ENCODE data around the gene PCBP2. TPM values are rescaled to one million over a fixed set of nuclear protein-coding genes. Genes with fewer than 3 reads are reported as not detected.

Gene PCBP2
- total RNA-seq, 1 donor from 2014 or later, result 299 TPM

DNA sequence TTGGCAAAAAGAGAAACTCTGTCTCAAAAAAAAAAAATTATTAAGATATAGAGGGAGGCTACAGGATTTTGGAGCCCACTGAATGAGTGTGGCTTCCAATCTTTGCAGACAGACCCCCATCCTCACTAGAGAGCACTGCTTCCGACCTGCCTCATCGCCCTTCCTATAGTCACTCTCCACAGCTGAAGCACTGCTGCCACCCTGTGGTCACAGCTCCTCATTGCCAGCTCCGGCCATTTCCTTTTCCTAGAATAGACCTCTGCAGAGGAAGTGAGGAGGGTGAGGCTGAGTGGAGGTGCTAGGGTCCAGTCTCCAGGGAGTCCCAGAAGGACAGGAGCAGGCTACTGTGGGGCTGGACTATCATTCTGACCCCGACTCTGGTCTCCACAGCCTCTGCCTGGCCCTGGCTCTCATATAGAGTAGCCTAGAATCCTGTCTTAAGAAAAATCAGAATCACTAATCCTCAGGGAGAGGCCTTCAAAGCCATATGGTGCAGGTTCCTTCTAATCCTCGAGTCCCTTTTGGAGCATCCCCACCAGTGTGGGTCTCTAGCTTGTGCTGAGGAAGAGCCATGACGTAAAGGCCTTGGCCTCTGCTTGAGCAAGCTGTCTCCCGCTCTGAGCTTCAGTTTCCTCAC is 56.8 kb downstream of the PCBP2 start:
- peak; percentile 81 to 85 for DNase-seq (ENCODE audit: low read depth in 2 of 2)

DNA sequence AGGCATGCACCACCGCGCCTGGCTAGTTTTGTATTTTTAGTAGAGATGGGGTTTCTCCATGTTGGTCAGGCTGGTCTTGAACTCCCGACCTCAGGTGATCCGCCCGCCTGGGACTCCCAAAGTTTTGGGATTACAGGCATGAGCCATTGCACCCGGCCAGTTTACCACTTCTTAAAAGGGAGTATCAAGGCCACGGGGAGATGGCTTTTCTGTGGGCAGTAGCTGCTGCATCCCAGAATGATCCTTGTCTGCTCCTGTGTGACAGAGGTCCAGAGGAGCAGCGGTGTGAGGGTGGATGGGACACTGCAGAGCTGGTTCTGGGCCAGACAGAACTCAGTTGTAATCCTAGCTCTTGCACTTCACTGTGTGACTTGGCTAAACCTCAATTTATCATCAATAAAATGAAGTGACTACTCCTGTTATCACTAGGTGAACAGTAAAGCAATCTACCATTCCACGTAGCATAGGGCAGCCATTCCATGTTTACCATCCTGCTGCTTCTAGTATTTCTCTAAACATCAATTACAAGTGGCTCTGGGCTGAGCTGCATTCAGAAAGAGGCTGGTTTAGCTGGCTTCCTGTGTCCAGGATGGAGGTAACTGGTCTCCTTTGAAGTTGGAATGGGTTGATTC is 58.4 kb downstream of the PCBP2 start:
- DNase-seq (ENCODE audit: low read depth in 2 of 2), result no peak

DNA sequence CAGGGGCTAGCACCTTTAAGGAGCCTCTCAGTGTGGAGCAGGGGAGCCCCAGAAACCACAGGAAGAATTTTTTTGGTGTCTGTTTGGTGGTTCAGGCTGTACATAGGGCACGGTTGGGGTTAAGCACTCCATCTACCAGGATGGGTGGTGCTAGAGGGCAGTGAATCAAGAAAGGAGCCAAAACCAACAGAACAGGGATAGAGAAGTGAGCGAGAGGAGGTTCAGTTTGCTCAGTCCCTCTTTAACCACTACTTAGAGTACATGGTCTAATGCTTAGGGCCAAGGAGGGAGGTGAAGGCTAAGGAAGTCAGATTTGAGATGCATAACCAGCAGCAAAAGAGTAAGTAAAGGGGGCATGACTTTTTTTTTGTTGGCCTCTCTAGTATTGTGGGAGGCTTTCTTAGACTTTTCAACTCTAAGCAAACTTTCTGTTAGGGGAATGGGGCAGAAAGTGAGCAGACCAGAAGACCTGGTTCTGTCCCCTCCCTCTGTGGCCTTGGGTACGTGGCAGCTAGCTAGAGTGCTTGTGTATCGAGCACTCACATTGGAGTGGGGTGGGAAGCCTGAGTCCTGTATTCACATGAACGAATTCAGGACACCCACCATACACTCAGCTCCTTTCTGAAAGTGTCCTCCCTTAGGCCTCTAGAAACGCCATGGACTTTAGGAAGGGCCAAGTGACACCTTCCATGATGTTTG is 62.0 kb downstream of the PCBP2 start:
- no peak for DNase-seq (ENCODE audit: low read depth in 2 of 2)

DNA sequence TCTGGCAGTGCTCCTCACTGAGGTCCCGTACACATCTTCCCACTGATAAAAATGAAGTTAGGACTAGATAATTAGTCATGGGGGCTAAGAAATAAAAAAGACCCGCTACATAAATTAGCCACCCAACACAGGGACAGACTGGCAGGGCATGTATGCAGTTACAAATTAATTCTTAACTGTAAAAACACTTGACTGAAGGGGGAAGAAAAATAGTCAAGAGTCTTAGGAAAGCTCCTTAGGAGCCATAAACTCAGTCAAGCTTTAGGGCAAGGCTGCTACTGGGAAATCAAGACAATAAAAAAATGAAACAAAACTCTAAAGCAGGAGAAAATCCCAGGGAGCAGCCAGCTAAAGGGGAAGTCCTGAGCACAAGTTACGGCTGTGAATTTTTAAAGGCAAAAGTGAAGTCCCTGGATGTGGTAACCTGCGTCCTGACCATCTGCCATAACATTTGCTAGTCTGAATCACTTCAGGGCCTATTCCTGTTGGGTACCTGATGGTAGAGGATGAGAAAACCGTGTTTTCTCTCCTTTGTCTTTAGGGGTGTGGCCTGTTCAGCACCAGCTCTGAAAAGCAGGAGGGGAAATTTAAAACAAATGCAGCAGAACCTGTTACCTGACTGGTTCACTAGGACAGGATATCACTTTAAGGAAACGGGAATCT is 62.9 kb downstream of the PCBP2 start:
- DNase-seq (ENCODE audit: low read depth in 2 of 2), result no peak

DNA sequence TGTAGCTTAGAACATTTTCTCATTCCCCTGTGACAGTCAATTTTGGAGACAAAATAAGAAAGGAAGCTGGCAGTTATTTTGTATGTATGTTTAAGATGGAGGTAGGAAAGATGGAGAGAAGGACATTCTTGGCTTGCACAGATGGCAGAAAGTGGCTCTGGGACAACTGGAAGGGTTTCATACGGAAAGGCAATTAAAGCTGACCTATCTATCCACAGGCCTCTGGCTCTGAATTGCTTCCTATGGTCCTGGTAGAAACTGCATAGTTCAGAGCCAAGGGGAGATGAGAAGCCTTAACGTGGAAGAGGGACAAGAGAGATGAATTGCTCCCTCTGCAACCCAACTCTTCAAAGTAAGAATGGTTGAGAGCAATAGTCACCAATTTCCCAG is 63.4 kb downstream of the PCBP2 start:
- no peak for DNase-seq (ENCODE audit: low read depth in 2 of 2)

DNA sequence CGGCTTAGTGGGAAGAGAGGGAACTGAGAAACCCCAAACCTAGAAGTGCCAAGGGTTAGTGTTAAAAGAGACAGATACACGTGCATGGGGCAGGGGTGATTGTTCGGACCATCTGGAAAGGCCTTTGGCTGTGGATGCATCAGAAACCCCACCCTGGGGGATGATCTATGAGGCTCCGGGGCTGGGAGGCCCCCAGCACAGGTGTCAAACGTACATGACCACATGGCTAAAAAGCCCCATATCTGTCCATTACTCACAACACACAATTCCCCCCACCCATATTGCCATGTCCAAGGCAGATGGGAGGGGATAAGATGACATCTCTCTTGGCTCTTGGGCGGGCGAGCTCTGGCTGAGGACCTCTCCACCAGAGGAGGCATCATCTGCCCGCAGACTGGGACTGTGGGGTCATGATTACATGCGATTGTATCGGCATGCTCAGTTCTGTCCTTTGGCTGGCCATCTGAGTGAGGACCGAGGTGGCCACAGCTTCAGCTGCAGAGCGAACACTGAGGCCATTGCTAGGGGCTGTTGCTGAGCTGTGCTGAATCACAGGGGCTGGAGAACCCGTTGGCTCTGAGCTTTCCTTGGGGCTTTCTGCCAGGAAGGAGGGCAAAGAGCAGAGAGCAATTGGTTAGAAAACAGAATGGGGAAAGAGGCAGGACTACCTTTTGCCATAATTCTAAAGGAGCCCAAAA is 65.0 kb downstream of the PCBP2 start:
- no peak for DNase-seq (ENCODE audit: low read depth in 2 of 2)

DNA sequence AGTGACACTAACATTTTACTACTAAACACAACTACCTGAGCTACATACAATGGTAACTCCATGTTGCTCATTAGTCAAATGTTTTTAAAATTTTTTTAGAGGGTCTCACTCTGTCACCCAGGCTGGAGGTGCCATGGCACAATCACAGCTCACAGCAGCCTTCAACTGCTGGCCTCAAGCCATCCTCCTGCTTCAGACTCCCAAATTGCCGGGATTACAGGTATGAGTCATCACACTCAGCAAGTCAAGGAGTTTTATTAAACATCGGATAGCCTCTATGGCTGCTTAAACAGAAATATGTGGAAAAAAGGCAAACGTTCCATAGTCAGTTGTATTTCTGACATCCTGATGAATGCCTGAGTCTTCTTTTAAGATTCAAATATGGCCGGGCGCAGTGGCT is 66.5 kb downstream of the PCBP2 start:
- no peak for DNase-seq (ENCODE audit: low read depth in 2 of 2)

DNA sequence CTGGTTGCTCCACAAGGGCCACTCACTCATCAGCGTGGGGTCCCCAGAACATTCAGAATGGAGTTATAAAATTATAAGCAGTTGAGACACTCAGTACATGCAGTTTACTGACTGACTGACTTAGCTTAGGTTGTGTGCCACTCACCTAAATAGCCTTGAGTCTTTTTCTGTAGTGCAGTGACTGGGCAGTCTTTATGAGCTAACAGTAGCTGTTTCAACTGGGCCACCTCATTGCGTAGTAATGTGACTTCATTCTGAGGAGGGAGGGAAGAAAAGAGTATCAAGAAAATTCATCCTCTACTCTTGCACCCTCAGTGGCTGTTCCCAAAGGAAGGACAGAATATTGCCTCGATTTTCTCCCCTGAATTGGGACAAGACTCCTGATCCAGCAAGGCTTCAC is 71.2 kb downstream of the PCBP2 start:
- DNase-seq (ENCODE audit: low read depth in 2 of 2), result no peak

DNA sequence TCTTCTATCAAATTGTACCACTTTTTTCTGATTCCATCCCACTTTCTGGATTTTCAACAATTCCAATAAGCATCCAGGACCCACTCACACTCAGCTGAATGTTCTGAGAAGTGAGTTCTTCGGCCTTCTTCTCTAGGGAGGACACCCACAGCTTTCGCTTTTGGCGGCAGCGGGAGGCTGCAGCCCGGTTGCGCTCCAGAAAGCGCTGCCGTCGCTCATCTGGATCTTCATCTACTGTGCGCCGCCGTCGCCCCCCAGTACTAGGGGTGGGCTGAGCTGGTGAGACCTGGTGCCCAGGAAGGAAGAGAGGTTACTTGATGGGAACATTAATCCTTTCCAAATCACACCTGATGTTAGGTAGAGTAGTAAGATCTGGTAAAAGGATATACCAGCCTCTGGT is 72.6 kb downstream of the PCBP2 start:
- DNase-seq (ENCODE audit: low read depth in 2 of 2), result no peak

DNA sequence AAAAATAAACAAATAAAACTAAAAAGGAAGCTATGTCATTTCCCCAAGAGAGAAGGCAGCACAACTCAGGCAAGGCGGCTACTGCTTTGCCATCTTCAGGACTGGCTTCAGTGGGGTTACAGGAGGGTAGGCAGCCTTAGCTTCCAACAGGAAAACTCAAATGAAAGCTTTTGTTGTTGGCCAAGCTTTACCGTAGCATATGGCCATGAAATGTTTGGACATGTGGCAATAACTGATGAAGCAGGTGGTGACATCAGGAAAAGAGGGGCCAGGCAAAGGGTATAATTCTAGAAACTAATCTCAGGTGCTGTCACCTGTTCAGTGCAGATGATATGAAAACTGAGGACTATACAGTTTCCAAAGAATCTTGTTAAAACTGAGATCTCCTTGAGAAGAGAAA is 78.2 kb downstream of the PCBP2 start:
- no peak for DNase-seq (ENCODE audit: low read depth in 2 of 2)

Other genes with a start within 250 kb of the PCBP2 start
- not detected in 2 replicates for gene ITGB7, start 244.9 kb upstream of the PCBP2 start, total RNA-seq
- gene RARG, start 219.9 kb upstream of the PCBP2 start, total RNA-seq, result 5.2 and 10.9 TPM in 2 replicates
- gene ESPL1, start 183.8 kb upstream of the PCBP2 start, total RNA-seq, result 0.99 and 3.7 TPM in 2 replicates
- 412 and 577 TPM in 2 replicates for gene PFDN5, start 156.6 kb upstream of the PCBP2 start, total RNA-seq
- gene MYG1, start 152.4 kb upstream of the PCBP2 start, total RNA-seq, result 31.6 and 35.9 TPM in 2 replicates
- 23.8 and 24.6 TPM in 2 replicates for gene AAAS, start 130.5 kb upstream of the PCBP2 start, total RNA-seq
- gene SP7, start 115.7 kb upstream of the PCBP2 start, total RNA-seq, result not detected in 2 replicates
- gene SP1, start 71.9 kb upstream of the PCBP2 start, total RNA-seq, result 21.4 and 26.8 TPM in 2 replicates
- gene AMHR2, start 28.2 kb upstream of the PCBP2 start, total RNA-seq, result not detected in 2 replicates
- 14.1 and 17.9 TPM in 2 replicates for gene PRR13, start 10.4 kb upstream of the PCBP2 start, total RNA-seq
- gene MAP3K12, start 47.4 kb downstream of the PCBP2 start, total RNA-seq, result 2.4 and 5.7 TPM in 2 replicates
- 33.1 and 36.1 TPM in 2 replicates for gene TARBP2, start 49.2 kb downstream of the PCBP2 start, total RNA-seq
- not detected in 2 replicates for gene NPFF, start 55.4 kb downstream of the PCBP2 start, total RNA-seq
- 9.2 and 10.5 TPM in 2 replicates for gene ATF7, start 174.3 kb downstream of the PCBP2 start, total RNA-seq
- gene ATP5MC2, start 224.0 kb downstream of the PCBP2 start, total RNA-seq, result 129 and 141 TPM in 2 replicates